ENCODE measurements around the gene SMIM38.
"Not testable (repeated sequence)": the region's sequence is repeated elsewhere in the genome, so short reads cannot be mapped to it uniquely, and the experiment has no call there.

The SMIM38 gene

DNA sequence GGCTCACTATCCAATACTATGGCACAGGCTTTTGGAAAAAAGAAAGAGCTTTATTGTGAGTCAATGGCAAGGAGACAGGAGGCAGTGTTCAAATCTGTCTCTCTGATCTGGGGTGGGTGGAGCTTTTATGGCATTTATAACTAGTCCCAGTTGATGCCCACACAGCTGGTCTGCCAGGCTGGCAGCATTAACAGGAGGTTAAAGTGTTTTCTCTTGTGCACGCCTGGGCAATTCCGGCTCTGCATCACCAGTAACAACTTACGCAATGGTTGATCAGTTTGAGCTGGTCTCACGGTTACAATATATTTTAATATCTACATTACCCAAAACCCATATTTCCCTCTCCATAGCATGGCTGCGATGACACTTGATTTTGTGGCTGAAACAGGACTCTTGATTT, 15.1 kb upstream of the SMIM38 start:
- TF ChIP-seq, protein P1, sequence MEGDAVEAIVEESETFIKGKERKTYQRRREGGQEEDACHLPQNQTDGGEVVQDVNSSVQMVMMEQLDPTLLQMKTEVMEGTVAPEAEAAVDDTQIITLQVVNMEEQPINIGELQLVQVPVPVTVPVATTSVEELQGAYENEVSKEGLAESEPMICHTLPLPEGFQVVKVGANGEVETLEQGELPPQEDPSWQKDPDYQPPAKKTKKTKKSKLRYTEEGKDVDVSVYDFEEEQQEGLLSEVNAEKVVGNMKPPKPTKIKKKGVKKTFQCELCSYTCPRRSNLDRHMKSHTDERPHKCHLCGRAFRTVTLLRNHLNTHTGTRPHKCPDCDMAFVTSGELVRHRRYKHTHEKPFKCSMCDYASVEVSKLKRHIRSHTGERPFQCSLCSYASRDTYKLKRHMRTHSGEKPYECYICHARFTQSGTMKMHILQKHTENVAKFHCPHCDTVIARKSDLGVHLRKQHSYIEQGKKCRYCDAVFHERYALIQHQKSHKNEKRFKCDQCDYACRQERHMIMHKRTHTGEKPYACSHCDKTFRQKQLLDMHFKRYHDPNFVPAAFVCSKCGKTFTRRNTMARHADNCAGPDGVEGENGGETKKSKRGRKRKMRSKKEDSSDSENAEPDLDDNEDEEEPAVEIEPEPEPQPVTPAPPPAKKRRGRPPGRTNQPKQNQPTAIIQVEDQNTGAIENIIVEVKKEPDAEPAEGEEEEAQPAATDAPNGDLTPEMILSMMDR (IDR thresholded peaks at IDR 0.05; ENCODE audit: low read depth, low read length): no peak
- H3K4me3 ChIP-seq (ENCODE audit: low read depth, low read length): no peak overlapping the region

DNA sequence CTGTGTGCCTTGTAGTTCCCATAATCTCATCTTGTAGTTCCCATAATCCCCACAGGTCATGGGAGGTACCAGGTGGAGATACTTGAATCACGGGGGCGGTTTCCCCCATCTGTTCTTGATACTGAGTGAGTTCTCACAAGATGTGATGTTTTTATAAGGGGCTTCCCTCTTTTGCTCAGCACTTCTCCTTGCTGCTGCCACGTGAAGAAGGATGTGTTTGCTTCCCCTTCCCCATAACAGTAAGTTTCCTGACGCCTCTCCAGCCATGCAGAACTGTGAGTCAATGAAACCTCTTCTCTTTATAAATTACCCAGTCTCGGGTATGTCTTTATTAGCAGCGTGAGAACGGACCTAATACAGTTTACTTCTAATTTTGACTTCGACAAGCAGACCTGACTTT, 14.0 kb upstream of the SMIM38 start:
- no peak overlapping the region for H3K4me3 ChIP-seq (ENCODE audit: low read depth, low read length)
- TF ChIP-seq, protein P1 (IDR thresholded peaks at IDR 0.05; ENCODE audit: low read depth, low read length): no peak

DNA sequence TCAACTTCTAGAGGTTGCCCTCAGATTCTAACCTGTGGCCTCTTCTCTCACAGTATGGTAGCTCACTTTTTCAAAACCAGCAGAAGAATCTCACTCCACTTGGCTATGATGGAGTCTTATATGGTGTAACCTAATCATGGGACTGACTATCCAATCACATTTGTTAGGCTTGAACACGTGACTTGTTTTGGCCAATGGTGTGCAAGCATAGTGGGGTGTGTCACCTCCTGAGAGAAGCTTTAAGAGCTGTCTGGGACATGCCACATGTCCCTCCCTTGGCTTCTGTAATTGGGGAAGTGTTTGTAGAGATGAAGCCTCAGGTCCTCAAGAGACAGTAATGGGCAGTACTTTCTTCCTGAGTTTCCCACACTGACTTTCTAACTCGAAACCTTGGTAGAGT, 12.8 kb upstream of the SMIM38 start:
- H3K4me3 ChIP-seq (ENCODE audit: low read depth, low read length): no peak overlapping the region
- TF ChIP-seq, protein P1 (IDR thresholded peaks at IDR 0.05; ENCODE audit: low read depth, low read length): no peak

DNA sequence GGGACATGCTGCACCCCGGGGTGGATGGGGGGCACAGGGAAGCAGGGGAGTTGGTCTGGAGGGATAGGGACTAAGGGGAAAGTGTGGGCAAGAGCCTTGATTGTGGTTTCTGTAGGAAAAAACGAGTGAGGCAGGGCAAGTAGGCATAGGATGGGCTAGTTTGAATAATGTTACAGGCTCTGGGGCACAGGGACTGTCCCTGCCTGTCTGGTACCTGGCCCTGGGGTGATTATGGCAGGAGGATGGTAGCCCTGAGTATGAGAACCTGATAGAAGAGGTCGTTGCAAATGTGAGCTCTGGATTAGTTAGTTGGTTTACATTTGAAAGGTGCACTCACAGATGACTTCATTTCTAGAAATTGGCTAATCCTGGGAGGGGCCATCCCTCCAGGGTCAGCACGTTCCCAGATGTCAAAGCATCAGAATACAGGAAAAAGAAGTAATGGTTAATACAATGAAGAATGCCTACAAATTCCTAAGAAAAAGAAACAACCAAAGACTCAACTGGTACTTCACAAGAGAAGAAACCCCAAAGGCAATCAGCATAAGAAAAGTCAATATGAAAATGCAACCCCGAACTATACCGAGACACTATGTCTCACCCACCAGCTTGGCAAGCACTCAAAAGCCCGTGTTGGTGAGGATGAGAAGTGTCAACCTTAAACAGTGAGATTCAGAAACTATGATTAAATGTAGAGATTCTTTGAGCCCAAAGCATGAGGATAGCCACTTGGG, 11.3 kb upstream of the SMIM38 start:
- H3K4me3 ChIP-seq (ENCODE audit: low read depth, low read length): no peak overlapping the region
- TF ChIP-seq, protein P1 (IDR thresholded peaks at IDR 0.05; ENCODE audit: low read depth, low read length): no peak

DNA sequence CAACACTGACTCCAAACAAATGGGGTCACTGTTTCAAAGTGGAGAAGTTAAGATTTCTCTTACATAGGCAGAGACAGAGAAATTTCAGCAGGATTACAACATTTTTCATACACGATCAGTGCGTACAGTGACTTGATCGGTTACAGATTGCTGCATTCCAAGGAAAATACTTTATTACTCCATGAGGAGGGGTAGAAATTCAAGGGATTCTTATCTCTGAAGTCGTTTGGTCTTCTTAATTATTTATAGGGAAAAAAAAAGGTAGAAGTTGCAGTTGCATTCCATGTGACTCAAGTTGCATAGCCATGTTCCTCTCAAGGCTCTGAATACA, 10.7 kb upstream of the SMIM38 start:
- TF ChIP-seq, protein P1 (IDR thresholded peaks at IDR 0.05; ENCODE audit: low read depth, low read length): no peak
- H3K4me3 ChIP-seq (ENCODE audit: low read depth, low read length): no peak overlapping the region

DNA sequence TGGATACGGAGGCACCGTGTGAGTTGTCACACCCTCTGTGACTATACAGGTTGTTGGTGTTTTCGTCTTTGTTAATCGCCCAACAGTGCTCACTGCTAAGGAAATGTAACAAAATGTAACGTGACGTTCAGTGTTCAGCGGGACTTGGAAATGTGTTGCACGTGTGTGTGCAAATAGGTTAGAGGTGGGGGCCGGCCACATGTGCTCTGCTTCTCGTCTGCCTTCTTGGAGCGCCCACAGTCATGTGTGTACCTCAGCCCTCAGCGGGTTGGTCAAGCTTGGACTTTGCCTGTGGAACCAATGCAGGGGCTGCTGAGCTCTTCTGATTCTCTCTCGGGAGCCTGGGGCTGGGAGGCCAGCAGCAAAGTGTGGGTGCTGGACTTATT, 7.4 kb upstream of the SMIM38 start:
- TF ChIP-seq, protein P1 (IDR thresholded peaks at IDR 0.05; ENCODE audit: low read depth, low read length): no peak

DNA sequence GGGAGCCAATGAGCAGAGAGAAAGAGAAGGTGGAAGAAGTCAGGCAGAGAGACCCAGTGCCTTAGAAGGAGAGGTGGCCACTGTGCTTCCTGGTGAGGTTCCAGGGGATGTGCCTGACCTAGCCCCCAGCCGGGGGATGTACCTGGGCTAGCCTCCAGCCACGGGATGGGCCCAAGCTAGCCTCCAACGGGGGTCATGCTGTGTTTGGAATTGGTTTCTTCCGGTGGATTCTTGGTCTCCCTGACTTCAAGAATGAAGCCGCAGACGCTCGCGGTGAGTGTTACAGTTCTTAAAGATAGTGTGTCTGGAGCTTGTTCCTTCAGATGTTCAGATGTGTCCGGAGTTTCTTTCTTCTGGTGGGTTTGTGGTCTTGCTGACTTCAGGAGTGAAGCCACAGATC, 6.9 kb upstream of the SMIM38 start:
- TF ChIP-seq, protein P1 (IDR thresholded peaks at IDR 0.05; ENCODE audit: low read depth, low read length): no peak
- H3K4me3 ChIP-seq (ENCODE audit: low read depth, low read length): no peak overlapping the region

More for the DNA sequence above, 7.4 kb upstream of the SMIM38 start:
- no peak overlapping the region for H3K4me3 ChIP-seq (ENCODE audit: low read depth, low read length)

DNA sequence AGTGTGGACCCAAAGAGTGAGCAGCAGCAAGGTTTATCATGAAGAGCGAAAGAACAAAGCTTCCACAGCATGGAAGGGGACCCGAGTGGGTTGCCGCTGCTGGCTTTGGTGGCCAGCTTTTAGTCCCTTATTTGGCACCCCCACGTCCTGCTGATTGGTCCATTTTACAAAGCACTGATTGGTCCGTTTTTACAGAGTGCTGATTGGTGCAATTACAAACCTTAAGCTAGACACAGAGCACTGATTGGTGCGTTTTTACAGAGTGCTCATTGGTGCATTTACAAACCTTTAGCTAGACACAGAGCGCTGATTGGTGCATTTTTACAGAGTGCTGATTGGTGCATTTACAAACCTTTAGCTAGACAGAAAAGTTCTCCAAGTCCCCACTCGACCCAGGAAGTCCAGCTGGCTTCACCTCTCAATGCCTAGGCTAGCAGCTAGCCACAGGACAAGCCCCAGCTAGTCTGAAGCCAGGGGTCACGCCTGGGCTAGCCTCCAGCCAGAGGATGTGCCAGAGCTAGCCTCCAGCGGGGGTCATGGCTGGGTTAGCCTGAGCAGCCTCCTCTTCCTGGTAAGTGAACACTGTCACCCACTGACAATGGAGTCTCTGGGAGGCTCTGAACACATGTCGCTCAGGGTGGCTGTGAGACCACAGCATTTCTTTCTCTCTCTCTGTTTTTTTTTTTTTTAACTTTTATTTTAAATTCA, 6.2 kb upstream of the SMIM38 start:
- H3K4me3 ChIP-seq (ENCODE audit: low read depth, low read length): not testable (repeated sequence)

All from WI38 (cell line).